SK-N-SH treated with all-trans-retinoic acid at 6 μM for 48 hours (cell line): ENCODE measurements around the gene CCL28.

Experiments used
- ATAC-seq: fragments of 200-7000 bp; cut with Tn5 transposase; 3 replicates; pipeline ENCODE4 v1.9.1; 2020; ENCODE audit warnings: mild to moderate bottlenecking, moderate library complexity
- ARNTL ChIP-seq: fragments of 450-650 bp; formaldehyde crosslinking; IDR thresholded peaks from 2 replicates; pipeline ENCODE4 v1.5.0; 2020; ENCODE audit warnings: low read depth, mild to moderate bottlenecking, moderate library complexity, borderline replicate concordance
- BACH2 ChIP-seq: fragments of 250-450 bp; sonication (Bioruptor Pico); IDR thresholded peaks from 2 replicates; pipeline ENCODE4 v1.9.0; 2021; ENCODE audit warnings: mild to moderate bottlenecking, borderline replicate concordance
- CSDC2 ChIP-seq: fragments of 250-450 bp; sonication (Bioruptor Pico); IDR thresholded peaks from 2 replicates; pipeline ENCODE4 v1.5.0; 2020; ENCODE audit warnings: mild to moderate bottlenecking, moderate library complexity
- CSRNP3 ChIP-seq: fragments of 250-450 bp; sonication (Bioruptor Pico); IDR thresholded peaks from 2 replicates; pipeline ENCODE4 v1.5.1; 2021; ENCODE audit warnings: mild to moderate bottlenecking, moderate library complexity
- ESRRG ChIP-seq: fragments of 250-450 bp; sonication (Bioruptor Pico); IDR thresholded peaks from 2 replicates; pipeline ENCODE4 v1.6.1; 2021; ENCODE audit warnings: mild to moderate bottlenecking
- GLIS3 ChIP-seq: fragments of 250-450 bp; sonication (Bioruptor Pico); IDR thresholded peaks from 2 replicates; pipeline ENCODE4 v1.5.0; 2020; ENCODE audit warnings: mild to moderate bottlenecking, moderate library complexity
- ISL1 ChIP-seq: fragments of 250-450 bp; sonication (Bioruptor Pico); IDR thresholded peaks from 2 replicates; pipeline ENCODE4 v2.1.2; 2022; ENCODE audit warnings: mild to moderate bottlenecking, moderate library complexity
- OSR1 ChIP-seq: fragments of 250-450 bp; sonication (Bioruptor Pico); IDR thresholded peaks from 2 replicates; pipeline ENCODE4 v1.8.0; 2022; ENCODE audit warnings: moderate library complexity, mild to moderate bottlenecking, inconsistent platforms
- PATZ1 ChIP-seq: fragments of 250-450 bp; sonication (Bioruptor Pico); IDR thresholded peaks from 2 replicates; pipeline ENCODE4 v1.8.0; 2020; ENCODE audit warnings: mild to moderate bottlenecking, moderate library complexity, borderline replicate concordance
- POU6F1 ChIP-seq: fragments of 250-450 bp; sonication (Bioruptor Pico); IDR thresholded peaks from 2 replicates; pipeline ENCODE4 v1.8.0; 2021; ENCODE audit warnings: low read depth, mild to moderate bottlenecking, moderate library complexity, borderline replicate concordance
- PPARA ChIP-seq: fragments of 250-450 bp; sonication (Bioruptor Pico); IDR thresholded peaks from 2 replicates; pipeline ENCODE4 v1.5.0; 2020; ENCODE audit warnings: mild to moderate bottlenecking, borderline replicate concordance
- RARB ChIP-seq: fragments of 250-450 bp; sonication (Bioruptor Pico); IDR thresholded peaks from 2 replicates; pipeline ENCODE4 v1.8.0; 2021; ENCODE audit warnings: mild to moderate bottlenecking, moderate library complexity
- SNAI2 ChIP-seq: fragments of 250-450 bp; sonication (Bioruptor Pico); IDR thresholded peaks from 2 replicates; pipeline ENCODE4 v1.5.0; 2020; ENCODE audit warnings: mild to moderate bottlenecking, moderate library complexity
- TCF4 ChIP-seq: fragments of 250-450 bp; sonication (Bioruptor Pico); IDR thresholded peaks from 2 replicates; pipeline ENCODE4 v1.8.0; 2021; ENCODE audit warnings: mild to moderate bottlenecking, moderate library complexity, borderline replicate concordance
- ZC3H10 ChIP-seq: fragments of 250-450 bp; sonication (Bioruptor Pico); IDR thresholded peaks from 2 replicates; pipeline ENCODE4 v1.5.1; 2021; ENCODE audit warnings: mild to moderate bottlenecking, moderate library complexity
- ZFP3 ChIP-seq: fragments of 250-450 bp; sonication (Bioruptor Pico); IDR thresholded peaks from 2 replicates; pipeline ENCODE4 v1.5.0; 2020; ENCODE audit warnings: mild to moderate bottlenecking, moderate library complexity
- ZFP30 ChIP-seq: fragments of 450-650 bp; formaldehyde crosslinking; IDR thresholded peaks from 2 replicates; pipeline ENCODE4 v1.5.0; 2022; ENCODE audit warnings: mild to moderate bottlenecking, moderate library complexity
- ZNF565 ChIP-seq: fragments of 450-650 bp; formaldehyde crosslinking; conservative IDR thresholded peaks from 2 replicates; pipeline ENCODE4 v1.5.0; 2020; ENCODE audit warnings: low read depth, mild to moderate bottlenecking, moderate library complexity
- ZNF70 ChIP-seq: fragments of 450-650 bp; formaldehyde crosslinking; IDR thresholded peaks from 2 replicates; pipeline ENCODE4 v1.5.0; 2020; ENCODE audit warnings: mild to moderate bottlenecking, moderate library complexity
- ZNF8 ChIP-seq: fragments of 450-650 bp; formaldehyde crosslinking; IDR thresholded peaks from 2 replicates; pipeline ENCODE4 v1.5.0; 2020; ENCODE audit warnings: mild to moderate bottlenecking, moderate library complexity
- TF ChIP-seq, protein P1 (sequence below): fragments of 250-450 bp; sonication (Bioruptor Pico); IDR thresholded peaks from 2 replicates; pipeline ENCODE4 v1.5.1; 2020; ENCODE audit warnings: low read depth, mild to moderate bottlenecking, moderate library complexity

CCL28 gene

DNA sequence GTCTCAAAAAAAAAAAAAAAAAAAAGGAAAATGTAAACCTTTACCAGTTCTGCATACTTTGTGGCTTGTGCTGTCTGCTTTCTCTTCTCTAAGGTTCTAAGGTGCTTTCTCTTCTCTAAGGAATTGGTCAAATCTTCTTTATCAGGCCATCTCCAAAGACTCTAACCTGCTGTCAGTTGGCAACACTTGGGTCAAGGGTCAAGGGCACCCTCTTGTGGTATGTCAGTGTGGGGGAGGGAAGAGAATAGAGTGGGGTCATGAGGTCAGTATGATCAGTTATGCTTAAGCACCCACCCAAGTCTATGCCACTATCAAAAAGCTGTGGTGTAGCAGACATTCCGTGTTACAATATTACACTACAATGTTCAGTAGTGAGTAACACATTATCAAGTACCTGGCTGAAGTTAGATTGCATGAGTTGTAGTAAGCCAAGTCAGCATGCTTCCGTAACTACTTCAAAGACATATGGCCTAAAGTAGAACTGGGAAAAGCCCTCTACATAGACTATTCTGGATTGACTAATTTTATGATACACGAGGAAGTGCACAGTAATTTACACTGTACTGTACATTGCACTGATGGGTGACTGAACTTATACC is 25.0 kb upstream of the CCL28 start (continued):
- no peak for TF ChIP-seq ARNTL
- no peak for TF ChIP-seq ESRRG (CRISPR knock-in tag)
- no peak for TF ChIP-seq ZFP3 (CRISPR knock-in tag)
- TF ChIP-seq RARB (CRISPR knock-in tag) = no peak
- TF ChIP-seq GLIS3 (CRISPR knock-in tag) = no peak
- TF ChIP-seq PPARA (CRISPR knock-in tag) = no peak
- TF ChIP-seq CSDC2 (CRISPR knock-in tag) = no peak
- TF ChIP-seq ZNF8 = no peak
- TF ChIP-seq ZFP30 (CRISPR knock-in tag) = no peak
- TF ChIP-seq SNAI2 = no peak

DNA sequence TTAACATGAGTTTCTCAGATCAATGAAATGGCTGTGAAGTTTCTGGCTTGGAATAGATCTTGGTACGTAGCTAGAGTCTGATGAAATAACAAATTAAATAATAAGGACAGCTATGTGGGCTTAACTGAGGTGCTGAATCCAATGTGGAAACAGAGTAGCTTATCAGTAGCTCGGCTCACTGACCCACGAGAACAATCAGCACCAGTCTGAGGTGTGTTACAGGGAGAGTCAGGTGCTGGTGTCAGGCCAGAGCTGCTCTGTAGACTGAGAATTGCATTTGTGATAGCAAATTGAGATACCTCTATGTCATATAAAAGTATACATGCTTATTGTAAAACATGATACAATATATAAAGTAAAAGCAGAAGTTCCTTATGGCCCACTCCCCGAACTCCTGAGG is 21.2 kb upstream of the CCL28 start:
- no peak for TF ChIP-seq CSDC2 (CRISPR knock-in tag)
- no peak for TF ChIP-seq PPARA (CRISPR knock-in tag)
- no peak for TF ChIP-seq ZNF8
- no peak for TF ChIP-seq POU6F1 (CRISPR knock-in tag)
- no peak for TF ChIP-seq ISL1
- no peak for TF ChIP-seq ZC3H10 (CRISPR knock-in tag)
- no peak for TF ChIP-seq CSRNP3 (CRISPR knock-in tag)
- no peak for TF ChIP-seq TCF4 (CRISPR knock-in tag)
- TF ChIP-seq ARNTL = no peak
- TF ChIP-seq SNAI2 = no peak
- TF ChIP-seq, protein P1, sequence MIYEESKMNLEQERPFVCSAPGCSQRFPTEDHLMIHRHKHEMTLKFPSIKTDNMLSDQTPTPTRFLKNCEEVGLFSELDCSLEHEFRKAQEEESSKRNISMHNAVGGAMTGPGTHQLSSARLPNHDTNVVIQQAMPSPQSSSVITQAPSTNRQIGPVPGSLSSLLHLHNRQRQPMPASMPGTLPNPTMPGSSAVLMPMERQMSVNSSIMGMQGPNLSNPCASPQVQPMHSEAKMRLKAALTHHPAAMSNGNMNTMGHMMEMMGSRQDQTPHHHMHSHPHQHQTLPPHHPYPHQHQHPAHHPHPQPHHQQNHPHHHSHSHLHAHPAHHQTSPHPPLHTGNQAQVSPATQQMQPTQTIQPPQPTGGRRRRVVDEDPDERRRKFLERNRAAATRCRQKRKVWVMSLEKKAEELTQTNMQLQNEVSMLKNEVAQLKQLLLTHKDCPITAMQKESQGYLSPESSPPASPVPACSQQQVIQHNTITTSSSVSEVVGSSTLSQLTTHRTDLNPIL (CRISPR knock-in tag) = no peak
- TF ChIP-seq ZFP30 (CRISPR knock-in tag) = no peak
- no peak for TF ChIP-seq RARB (CRISPR knock-in tag)
- TF ChIP-seq ZFP3 (CRISPR knock-in tag) = no peak
- no peak for TF ChIP-seq ZNF565 (CRISPR knock-in tag)
- TF ChIP-seq OSR1 (CRISPR knock-in tag) = no peak
- TF ChIP-seq ZNF70 (CRISPR knock-in tag) = no peak
- TF ChIP-seq BACH2 = no peak
- TF ChIP-seq GLIS3 (CRISPR knock-in tag) = no peak
- TF ChIP-seq PATZ1 (CRISPR knock-in tag) = no peak
- ATAC-seq = no peak

GRCh38 chr5:43432486-43433375 is 20.5 kb upstream of the CCL28 start:
- no peak for ATAC-seq
- no peak for TF ChIP-seq POU6F1 (CRISPR knock-in tag)
- no peak for TF ChIP-seq PPARA (CRISPR knock-in tag)
